GM15510 (cell line): Measurements from ENCODE around the gene SRGAP1.

Experiments used
- POLR2A ChIP-seq: IDR thresholded peaks from 3 replicates; pipeline ENCODE4 v1.6.1; 2011; ENCODE audit warnings: borderline replicate concordance; ENCODE audit not compliant: insufficient read length; ENCODE audit errors: extremely low read depth

SRGAP1 gene

DNA sequence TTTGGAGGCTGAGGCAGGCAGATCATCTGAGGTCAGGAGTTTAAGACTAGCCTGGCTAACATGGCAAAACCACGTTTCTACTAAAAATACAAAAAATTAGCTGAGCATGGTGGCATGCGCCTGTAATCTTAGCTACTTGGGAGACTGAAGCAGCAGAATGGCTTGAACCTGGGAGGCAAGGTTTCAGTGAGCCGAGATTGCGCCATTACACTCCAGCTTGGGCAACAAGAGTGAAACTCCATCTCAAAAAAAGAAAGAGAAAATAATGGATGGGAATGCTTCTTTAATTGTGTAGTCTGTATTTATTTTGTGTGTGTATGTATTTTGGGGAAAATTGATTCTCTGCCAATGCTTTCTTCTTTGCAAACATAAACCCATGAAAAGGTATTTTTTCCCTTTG is 32.5 kb downstream of the SRGAP1 start:
- no peak for TF ChIP-seq POLR2A

DNA sequence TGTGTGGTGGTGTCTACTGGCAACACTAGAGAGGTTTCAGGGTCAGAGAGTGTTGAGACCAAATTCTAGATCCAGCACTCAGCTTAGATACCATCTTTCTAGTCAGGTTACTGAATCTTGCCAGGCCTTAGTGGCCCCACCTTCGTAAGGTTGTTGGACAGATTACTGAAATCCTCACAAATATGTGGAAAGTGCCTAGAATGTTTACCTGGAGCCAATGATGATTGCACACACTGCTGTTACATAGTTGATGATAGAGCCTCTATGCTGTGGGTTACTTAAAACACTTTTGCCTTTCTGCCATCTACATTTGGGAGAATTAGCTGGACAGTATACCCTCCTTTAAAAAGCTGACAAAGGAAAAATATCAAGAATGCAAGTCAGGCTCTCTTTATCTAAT is 33.2 kb downstream of the SRGAP1 start:
- TF ChIP-seq POLR2A = no peak

DNA sequence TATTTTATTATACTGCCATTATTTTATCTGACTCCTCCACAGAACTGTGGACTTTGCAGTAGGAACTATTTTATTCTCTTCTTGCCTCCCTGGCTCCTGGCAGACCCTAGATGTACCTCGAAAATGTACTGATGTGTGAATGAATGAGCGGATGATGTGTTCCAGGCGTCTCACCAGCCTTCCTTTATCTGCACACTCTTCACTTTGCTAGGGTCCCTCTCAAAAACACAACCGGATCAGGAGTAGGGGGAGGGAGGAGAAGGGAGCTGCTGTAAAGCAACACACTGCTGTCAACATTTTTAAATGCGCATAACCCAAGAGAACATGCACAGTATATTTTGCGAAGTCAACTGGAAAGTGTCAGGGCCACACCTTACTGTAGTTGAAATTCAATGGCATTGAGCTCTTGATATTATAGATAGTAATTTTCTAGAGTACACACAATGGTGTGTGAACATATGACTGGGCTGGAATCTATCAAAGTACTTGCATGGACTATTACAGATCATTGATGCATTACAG is 36.3 kb downstream of the SRGAP1 start:
- no peak for TF ChIP-seq POLR2A

DNA sequence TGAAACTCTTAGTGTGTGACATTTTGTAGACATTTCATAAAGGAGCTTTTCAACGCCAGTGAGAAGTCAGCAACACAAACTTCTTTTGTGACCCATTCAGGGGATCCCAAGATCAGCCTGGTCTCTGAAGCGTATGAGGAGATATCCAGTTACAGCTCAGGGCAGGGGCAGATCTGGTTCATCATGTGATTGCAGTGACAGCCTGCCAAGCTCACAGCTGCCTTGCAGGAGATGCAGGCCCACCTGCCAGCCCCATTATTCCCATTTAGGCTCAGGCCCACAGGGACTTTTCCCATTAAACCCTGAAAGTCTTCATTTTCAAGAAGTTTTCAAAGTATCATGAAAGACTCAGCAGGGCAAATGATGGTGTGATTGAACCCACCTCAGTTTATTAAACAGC is 38.3 kb downstream of the SRGAP1 start:
- TF ChIP-seq POLR2A = no peak

DNA sequence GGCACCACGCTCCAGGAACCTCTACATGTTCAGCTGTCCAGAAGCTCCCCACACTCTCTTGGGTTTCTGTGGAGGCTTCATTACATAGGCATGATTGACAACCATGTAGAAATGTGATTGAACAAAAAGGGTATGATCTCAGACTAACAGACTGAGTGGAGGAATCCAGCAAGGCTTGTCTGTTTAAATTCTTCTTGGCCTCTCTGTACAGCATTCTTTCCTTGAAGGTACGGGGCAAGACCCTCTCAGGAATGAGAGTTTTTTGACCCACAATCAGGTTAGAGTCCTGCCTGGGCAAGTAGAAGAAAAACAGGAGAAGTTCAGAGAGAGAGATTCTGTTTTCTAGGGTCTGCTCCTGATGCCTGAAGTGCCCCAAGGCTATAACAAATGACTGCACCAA is 40.9 kb downstream of the SRGAP1 start:
- TF ChIP-seq POLR2A = no peak

DNA sequence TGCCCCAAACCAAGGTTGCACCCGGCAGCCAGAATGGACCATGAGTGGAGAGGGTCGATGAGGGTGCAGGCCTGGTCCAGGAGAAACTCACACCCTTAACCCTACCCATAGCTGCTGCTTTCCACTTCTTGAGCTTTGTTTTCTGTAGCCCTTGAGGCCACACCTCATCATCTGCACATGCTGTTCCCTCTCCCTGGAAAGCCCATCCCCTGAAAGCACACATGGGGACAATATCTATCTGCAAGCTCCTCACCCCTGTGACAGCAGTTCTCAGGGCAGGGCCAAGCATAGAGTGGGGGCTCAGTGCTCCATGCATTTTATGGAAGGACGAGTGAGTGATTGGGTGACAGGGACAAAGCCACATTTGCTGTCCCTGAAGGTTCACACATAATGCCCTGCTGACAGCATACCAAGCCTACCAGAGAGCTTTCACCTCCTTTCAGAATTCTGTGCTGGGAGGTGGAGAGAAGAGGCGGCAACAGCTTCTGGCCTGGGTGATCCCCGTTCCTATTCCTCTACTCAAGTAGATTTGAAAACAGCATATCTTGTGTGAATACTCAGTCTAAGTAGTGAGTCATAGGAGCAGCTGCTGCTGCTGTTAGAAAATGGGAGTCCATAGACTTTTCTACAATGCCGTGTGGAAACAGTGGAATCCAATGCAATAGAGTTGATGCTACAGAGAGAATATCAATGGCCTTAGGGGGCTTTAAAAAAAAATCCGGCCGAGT is 44.6 kb downstream of the SRGAP1 start:
- TF ChIP-seq POLR2A = no peak

DNA sequence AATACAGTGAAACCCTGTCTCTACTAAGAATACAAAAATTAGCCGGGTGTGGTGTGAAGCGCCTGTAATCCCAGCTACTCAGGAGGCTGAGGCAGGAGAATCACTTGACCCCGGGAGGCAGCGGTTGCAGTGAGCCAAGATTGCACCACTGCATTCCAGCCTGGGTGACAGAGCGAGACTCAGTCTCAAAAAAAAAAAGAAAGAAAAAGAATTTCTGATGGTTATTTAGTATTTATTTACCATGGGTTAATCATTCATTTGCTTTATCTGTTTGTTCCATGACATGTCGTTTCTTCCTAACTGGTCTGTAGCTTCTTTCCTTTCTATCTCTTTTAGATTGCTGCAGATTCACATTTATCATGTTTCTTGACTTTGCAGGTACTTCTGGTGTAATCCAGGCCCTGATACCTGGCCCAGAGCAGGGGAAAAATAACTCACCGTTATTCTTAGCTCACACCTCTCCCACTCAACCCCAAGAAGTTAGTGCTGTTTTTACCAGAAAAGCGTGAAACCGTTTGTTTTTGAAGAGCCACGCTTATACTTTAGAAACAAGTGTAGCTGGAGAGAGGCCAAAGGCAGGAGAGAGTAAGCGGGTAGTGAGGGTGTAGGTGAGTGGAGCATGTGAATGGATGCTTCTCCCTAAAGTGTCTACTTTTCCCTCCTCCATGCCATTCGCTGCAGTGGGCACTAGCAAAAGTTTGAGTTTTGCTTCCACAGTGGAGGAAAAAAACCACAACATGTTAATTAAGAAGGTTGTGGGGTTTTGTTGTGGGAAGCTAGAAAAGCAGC is 45.4 kb downstream of the SRGAP1 start:
- TF ChIP-seq POLR2A = no peak

DNA sequence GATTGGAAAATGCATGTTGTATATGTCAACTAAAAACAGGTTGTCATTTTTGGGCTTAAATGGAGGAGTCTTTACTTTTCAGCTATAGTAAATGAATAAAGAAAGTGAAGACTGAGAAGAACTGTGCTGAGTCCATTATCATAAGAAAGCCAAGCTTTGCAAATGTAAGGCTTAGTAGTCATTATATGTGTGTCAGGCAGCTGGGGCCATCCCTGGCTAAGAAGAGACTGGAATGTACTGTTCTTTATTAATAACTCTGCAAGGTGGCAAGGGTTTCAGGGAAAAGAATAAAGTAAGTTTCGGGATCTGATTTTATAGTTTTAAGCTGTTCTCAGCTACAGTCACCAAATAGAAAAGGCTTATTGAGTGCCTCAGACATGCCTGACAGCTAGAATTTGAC is 48.7 kb downstream of the SRGAP1 start:
- no peak for TF ChIP-seq POLR2A

DNA sequence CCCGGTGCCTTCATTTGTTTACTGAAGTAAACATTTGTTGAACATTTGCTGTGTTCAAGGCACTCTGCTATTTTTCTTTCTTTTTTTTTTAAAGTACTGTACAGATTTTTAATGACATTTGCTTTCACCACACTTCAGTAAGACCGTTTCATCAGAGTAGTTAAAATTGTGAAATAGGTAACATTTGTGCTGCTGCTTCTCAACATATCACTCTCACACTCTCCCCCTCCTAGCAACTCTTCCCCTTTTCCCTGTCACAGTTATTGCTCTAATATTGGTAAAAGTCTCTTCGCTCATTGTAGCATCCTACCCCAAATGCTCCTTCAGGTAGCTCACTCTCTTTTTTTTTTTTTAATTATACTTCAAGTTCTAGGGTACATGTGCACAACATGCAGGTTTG is 49.6 kb downstream of the SRGAP1 start:
- TF ChIP-seq POLR2A = no peak

DNA sequence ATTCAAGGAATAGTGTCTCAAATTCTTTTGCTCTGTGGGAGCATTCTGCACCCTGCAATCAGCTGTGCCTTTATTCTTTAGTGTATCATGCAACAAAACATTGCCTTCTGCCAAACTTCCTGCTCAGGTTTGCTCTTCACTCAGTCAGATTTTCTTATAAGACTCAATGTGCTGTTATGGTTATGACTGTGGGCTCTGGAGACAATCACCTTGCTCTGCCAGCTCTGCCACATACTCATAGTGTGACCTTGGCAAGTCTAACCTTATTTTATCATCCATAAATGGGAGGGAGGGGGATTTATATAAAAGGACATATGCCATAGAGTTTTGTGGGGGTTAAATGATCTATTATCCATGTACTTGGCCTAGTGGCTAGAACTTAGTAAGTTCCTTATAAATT is 51.3 kb downstream of the SRGAP1 start:
- TF ChIP-seq POLR2A = no peak

DNA sequence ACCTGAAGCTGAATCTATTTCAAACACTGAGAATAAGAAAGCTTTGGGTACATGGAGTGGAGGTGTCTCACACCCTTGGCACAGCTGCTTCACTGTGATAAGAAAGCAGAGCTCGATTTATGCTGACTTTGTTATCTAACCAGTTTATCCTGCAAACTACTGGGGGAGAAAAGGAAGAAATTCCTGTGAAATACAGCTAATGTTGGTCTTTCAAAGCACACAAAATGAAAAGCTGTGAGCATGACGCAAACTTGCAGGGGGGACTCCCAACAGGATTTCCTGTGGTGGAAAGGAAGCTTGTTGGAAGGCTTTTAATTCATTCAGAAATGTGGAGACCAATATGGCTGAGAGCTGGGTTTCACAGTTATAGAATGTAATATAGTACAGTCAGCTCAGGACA is 53.4 kb downstream of the SRGAP1 start:
- no peak for TF ChIP-seq POLR2A

DNA sequence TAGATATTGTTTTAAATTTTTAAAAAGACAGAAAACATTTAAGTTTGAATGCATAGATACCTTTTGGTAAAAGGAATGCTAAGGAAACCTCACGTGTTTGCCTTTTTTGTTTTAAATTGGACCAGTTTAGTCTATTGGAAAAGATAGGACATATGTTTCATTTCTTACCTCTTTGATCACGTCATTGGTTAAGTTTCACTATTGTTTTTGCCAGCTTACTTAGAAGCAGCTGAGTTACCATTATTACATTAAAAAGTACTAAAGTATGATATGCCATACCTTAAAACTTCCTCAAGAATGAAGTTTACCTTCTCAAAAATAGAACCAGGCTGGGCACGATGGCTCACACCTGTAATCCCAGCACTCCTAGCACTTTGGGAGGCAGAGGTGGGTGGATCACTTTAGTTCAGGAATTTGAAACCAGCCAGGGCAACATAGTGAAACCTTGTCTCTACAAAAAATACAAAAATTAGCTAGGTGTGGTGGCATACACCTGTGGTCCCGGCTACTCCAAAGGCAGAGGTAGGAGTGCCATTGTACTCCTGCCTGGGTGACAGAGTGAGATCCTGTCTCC is 54.4 kb downstream of the SRGAP1 start:
- TF ChIP-seq POLR2A = no peak

DNA sequence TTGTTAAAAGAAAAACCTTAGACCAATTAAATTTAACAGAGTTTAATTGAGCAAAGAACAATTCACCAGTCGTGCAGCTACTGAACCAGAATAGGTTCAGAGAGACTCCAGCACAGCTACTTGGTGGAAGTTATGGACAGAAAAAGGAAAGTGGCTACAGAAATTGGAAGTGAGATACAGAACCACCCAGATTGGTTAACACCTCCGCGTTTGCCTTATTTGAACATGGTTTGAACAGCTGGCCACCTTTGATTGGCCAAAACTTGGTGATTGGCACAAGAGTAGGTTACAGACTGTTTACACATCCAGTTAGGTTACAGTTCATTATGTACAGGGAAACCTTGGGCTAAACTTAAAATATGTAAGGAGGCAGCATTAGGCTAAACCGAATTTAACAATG is 54.9 kb downstream of the SRGAP1 start:
- no peak for TF ChIP-seq POLR2A

DNA sequence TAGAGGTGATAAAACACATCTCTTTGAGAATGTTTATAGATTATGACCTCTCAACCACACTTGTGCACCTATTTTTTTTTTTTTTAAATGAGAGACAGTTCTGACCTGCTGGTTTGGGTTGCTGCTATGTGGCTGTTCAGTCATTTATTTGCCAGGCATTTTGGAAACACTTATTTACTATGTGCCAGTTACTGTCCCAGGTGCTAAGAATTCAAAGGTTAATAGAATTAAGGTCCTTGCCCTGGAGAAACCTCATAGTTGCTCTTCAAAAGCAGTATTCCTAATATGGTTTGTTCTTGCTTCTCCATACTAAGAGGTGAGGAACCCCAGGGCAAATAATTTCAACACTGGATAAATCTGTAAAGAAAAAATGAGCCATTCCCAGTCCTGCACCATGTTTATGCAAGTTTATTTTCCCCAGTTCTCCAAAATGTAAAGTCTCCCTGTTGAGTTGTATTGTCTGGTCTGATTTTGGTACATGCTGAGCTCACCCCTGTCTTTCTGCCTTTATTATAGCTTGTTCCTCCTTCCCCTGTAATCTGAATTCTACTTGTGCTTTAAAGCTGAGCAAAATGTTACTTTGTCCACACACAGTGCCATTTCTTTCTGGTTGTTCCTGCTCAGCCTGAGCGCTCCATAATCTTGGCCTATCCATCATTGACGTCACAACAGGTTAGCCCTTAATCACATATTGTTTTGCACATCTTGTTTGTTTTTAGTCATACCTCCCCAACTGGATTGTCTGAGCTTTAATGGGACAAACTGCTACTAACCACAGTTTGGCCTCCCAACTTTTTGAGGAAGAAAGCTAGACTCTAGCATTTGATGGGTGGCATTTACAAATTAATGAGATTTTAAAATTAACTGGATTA is 56.7 kb downstream of the SRGAP1 start:
- no peak for TF ChIP-seq POLR2A

DNA sequence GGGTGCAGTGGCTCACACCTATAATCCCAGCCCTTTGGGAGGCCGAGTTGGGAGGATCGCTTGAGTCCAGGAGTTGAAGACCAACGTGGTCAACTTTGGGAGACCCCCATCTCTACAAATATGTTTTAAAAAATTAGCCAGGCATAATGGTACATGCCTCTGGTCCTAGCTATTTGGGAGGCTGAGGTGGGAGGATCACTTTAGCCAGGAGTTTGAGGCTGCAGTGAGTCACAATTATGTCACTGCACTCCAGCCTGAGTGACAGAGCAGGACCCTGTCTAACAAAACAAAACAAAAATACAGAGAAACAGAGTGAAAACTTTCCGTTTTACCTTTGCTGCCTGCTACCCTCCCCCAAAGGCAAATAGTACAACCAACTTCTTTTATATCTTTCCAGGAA is 60.2 kb downstream of the SRGAP1 start:
- TF ChIP-seq POLR2A = no peak

DNA sequence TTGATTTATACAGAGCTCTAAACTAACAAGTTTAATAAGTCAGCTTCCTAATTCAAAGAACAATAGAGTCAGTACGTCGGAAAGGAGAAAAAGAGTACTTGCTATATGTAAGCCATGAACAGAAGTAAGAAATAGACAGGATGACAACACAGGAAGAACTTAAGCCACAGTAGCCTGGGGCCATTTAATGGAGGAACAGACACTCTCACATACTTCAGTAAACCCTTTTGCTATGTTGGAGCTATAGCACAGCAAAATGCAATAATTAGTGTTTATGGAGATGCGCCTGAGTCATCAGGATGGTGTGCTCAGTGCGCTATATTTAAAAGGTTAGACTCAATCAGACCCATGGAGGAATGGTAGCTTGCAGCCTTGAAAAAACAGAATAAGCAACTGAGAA is 61.0 kb downstream of the SRGAP1 start:
- TF ChIP-seq POLR2A = no peak

DNA sequence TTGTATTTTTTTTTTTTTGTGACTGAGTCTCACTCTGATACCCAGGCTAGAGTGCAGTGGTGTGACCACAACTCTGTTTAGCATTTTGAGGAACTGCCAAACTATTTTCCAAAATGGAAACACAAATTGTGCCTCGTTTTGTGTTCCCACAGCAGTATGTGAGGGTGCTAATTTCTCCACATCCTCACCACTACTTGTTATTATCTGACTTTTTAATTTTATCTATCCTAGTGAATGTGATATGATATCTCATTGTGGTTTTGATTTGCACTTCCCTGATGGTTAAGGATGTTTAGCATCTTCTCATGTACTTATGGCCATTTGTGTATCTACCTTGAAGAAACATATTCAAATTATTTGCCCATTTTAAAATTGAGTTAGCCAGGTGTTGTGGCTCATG is 62.4 kb downstream of the SRGAP1 start:
- no peak for TF ChIP-seq POLR2A
